DND-41 (cell line): ENCODE measurements around the gene TSPAN8.
"Not testable (repeated sequence)": the region's sequence is repeated elsewhere in the genome, so short reads cannot be mapped to it uniquely, and the experiment has no call there.

Source experiments
- ATAC-seq: fragments of 200-7000 bp; cut with Tn5 transposase; 3 replicates; pipeline ENCODE4 v1.9.1; 2021; ENCODE audit warnings: low read depth; ENCODE audit not compliant: insufficient read depth
- DNase-seq: peaks from one replicate; pipeline ENCODE4 v3.0.0-alpha.2; 2020
- H2AFZ ChIP-seq: 2 replicates; pipeline ENCODE4 v1.6.0; 2012; ENCODE audit warnings: low read depth, low read length
- H3K27ac ChIP-seq: 2 replicates; pipeline ENCODE4 v1.5.1; 2012; ENCODE audit warnings: low read length, inconsistent platforms
- H3K27me3 ChIP-seq: fragments of 200-600 bp; sonication (generic); 2 replicates; pipeline ENCODE4 v1.6.0; 2012; ENCODE audit warnings: low read length, mild to moderate bottlenecking, inconsistent platforms; ENCODE audit not compliant: insufficient read depth, poor library complexity
- H3K36me3 ChIP-seq: 2 replicates; pipeline ENCODE4 v1.5.1; 2012; ENCODE audit warnings: low read length, inconsistent platforms; ENCODE audit not compliant: insufficient read depth
- H3K4me1 ChIP-seq: 2 replicates; pipeline ENCODE4 v1.5.1; 2012; ENCODE audit warnings: mild to moderate bottlenecking, low read length; ENCODE audit not compliant: insufficient read depth
- H3K4me2 ChIP-seq: 2 replicates; pipeline ENCODE4 v1.6.0; 2012; ENCODE audit warnings: mild to moderate bottlenecking, moderate library complexity, low read length, inconsistent platforms; ENCODE audit not compliant: insufficient read depth
- H3K4me3 ChIP-seq, 2 experiments: fragments of 200-600 bp in 1 of 2; shearing (Covaris generic) in 1 of 2; 2 replicates each; pipeline ENCODE4 v1.5.1; 2012 to 2016; ENCODE audit warnings: inconsistent platforms in 2 of 2, low read length in 2 of 2, mild to moderate bottlenecking in 2 of 2, low read depth in 1 of 2, moderate library complexity in 1 of 2
- H3K79me2 ChIP-seq: 2 replicates; pipeline ENCODE4 v1.6.0; 2012; ENCODE audit warnings: low read length, inconsistent platforms; ENCODE audit not compliant: insufficient read depth
- H3K9ac ChIP-seq: 2 replicates; pipeline ENCODE4 v1.6.0; 2012; ENCODE audit warnings: low read depth, mild to moderate bottlenecking, inconsistent platforms, low read length, moderate library complexity
- H3K9me3 ChIP-seq: 2 replicates; pipeline ENCODE4 v1.5.1; 2012; ENCODE audit warnings: low read length, moderate library complexity, mild to moderate bottlenecking, inconsistent platforms; ENCODE audit not compliant: insufficient read depth, severe bottlenecking
- H4K20me1 ChIP-seq: 2 replicates; pipeline ENCODE4 v1.6.0; 2012; ENCODE audit warnings: low read length; ENCODE audit not compliant: insufficient read depth
- EZH2 ChIP-seq: IDR thresholded peaks from 3 replicates; pipeline ENCODE4 v1.6.1; 2012; ENCODE audit warnings: borderline replicate concordance, low read depth, mild to moderate bottlenecking, moderate library complexity, low read length, inconsistent platforms; ENCODE audit not compliant: severe bottlenecking
- TF ChIP-seq, protein P1 (sequence below): IDR thresholded peaks from 2 replicates; pipeline ENCODE4 v1.5.1; 2012; ENCODE audit warnings: borderline replicate concordance, low read length, moderate library complexity, mild to moderate bottlenecking; ENCODE audit not compliant: poor library complexity, severe bottlenecking; ENCODE audit errors: extremely low read depth

The TSPAN8 gene

DNA sequence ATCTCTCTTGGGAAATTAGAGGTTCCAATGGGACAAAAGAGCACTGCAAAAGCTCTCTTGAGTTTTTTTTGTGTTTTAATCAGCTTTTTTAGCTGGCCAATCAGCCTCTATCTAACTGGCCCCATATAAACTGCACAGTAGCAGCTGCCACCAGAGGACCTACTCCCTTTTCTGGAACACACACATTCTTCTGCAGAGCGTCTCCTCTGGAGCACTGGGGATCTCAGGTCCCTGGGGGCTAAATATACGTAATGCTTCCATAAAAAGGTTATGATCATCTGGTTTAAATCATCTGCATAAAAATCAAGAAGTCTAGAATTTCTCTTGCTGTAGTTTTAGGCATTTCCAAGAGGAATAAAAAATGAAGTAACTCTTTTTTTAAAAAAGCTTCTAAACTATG is 32.3 kb downstream of the TSPAN8 start:
- ATAC-seq (no peak), DNase-seq (no peak)
- no peak overlapping the region for H2AFZ ChIP-seq
- no peak overlapping the region for H3K4me3 ChIP-seq
- no peaks in the 10 kb centered on the region for H4K20me1 ChIP-seq
- no peaks in the 10 kb centered on the region for H3K4me1 ChIP-seq
- TF ChIP-seq EZH2 = no peak
- TF ChIP-seq, protein P1, sequence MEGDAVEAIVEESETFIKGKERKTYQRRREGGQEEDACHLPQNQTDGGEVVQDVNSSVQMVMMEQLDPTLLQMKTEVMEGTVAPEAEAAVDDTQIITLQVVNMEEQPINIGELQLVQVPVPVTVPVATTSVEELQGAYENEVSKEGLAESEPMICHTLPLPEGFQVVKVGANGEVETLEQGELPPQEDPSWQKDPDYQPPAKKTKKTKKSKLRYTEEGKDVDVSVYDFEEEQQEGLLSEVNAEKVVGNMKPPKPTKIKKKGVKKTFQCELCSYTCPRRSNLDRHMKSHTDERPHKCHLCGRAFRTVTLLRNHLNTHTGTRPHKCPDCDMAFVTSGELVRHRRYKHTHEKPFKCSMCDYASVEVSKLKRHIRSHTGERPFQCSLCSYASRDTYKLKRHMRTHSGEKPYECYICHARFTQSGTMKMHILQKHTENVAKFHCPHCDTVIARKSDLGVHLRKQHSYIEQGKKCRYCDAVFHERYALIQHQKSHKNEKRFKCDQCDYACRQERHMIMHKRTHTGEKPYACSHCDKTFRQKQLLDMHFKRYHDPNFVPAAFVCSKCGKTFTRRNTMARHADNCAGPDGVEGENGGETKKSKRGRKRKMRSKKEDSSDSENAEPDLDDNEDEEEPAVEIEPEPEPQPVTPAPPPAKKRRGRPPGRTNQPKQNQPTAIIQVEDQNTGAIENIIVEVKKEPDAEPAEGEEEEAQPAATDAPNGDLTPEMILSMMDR = no peak
- no peaks in the 10 kb centered on the region for H3K79me2 ChIP-seq
- no peak overlapping the region for H3K27ac ChIP-seq
- no peaks in the 10 kb centered on the region for H3K36me3 ChIP-seq
- no peak overlapping the region for H3K9ac ChIP-seq
- H3K4me2 ChIP-seq = no peak overlapping the region
- H3K27me3 ChIP-seq = no peaks in the 10 kb centered on the region
- H3K9me3 ChIP-seq = no peaks in the 10 kb centered on the region

DNA sequence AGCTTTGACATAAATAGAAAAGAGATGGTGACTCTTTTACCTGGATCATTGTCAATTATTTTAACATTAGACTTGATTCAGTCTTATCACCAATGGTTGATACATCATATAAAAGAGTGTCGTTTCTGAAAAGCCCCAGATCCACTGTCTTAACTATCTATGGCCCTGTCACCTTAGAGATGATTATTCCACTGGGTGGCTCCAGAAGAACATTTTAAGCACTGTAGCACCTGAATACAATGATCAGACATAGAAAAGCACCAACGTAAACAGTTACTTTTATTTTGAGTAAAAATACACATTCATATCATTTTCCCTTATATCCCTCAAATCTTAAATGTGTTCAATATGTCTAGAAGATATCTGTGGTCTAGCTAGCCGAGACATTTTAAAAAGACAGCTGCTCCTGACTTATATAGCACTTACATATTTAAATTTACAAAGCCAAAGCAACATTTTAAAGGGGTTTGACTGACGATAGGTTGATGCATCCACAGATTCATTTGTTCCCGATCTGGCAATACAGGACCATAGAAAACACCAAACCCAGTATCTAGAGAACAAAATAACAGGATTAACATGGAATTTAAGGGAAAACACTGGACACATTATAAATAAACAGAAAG is 32.9 kb downstream of the TSPAN8 start:
- Histone ChIP-seq H3K9me3 (no peaks in the 10 kb centered on the region), H3K27ac (no peak overlapping the region), H3K36me3 (no peaks in the 10 kb centered on the region), H2AFZ (no peak overlapping the region), H3K4me1 (no peaks in the 10 kb centered on the region), H3K79me2 (no peaks in the 10 kb centered on the region), H3K4me2 (no peak overlapping the region), H4K20me1 (no peaks in the 10 kb centered on the region), H3K4me3 (no peak overlapping the region), H3K27me3 (no peaks in the 10 kb centered on the region), H3K9ac (no peak overlapping the region)
- no peak for DNase-seq
- no peak for ATAC-seq
- TF ChIP-seq, protein P1 = no peak
- TF ChIP-seq EZH2 = no peak

DNA sequence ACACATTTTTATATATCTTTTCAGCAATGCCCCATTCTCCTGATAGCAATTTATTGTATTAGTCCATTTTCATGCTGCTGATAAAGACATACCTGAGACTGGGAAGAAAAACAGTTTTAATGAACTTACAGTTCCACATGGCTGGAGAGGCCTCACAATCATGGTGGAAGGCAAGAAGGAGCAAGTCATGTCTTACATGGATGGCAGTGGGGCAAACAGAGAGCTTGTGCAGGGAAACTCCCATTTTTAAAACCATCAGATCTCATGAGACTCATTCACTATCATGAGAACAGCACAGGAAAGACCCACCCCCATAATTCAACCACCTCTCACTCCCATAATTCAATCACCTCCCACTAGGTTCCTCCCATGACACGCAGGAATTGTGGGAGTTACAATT is 44.7 kb downstream of the TSPAN8 start:
- not testable (repeated sequence) for H2AFZ ChIP-seq, H3K36me3 ChIP-seq

DNA sequence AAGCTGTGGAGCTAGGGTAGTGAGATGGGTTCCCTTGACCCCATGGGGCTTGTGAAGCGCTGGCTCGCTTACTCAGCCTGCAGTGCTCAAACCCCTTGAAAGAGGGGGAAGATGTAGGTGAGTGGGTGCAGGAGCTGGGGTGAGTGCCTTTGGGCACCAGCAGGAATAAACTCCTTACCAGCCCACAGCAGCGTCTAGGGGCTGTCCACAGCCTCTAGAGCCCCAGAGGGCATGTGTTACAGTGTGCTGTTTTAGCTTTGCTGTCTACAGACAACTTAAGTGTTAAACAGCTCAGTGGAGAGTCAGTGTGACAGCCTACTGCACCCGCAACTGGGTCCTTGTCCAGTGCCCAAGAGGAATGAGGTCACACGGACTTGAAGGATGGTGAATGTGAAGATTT is 48.0 kb downstream of the TSPAN8 start:
- H3K4me2 ChIP-seq = no peak overlapping the region
- no peak overlapping the region for H3K9ac ChIP-seq
- no peak for DNase-seq
- no peaks in the 10 kb centered on the region for H3K4me1 ChIP-seq
- ATAC-seq = no peak
- no peaks in the 10 kb centered on the region for H3K79me2 ChIP-seq
- H3K9me3 ChIP-seq = no peaks in the 10 kb centered on the region
- no peaks in the 10 kb centered on the region for H3K27me3 ChIP-seq
- TF ChIP-seq, protein P1 = no peak
- no peak for TF ChIP-seq EZH2
- H3K36me3 ChIP-seq = no peaks in the 10 kb centered on the region
- no peaks in the 10 kb centered on the region for H4K20me1 ChIP-seq
- H3K27ac ChIP-seq = no peak overlapping the region
- H3K4me3 ChIP-seq = no peak overlapping the region
- H2AFZ ChIP-seq = no peak overlapping the region

More for the DNA sequence above, 44.7 kb downstream of the TSPAN8 start:
- H3K4me3 ChIP-seq, H3K27ac ChIP-seq, ATAC-seq, H4K20me1 ChIP-seq, H3K9me3 ChIP-seq, H3K4me2 ChIP-seq, H3K4me1 ChIP-seq, H3K79me2 ChIP-seq, DNase-seq, H3K9ac ChIP-seq, H3K27me3 ChIP-seq: not testable (repeated sequence)
